Endothelial cell of umbilical vein (primary cell): ENCODE results near the gene NFIA. TPM values are rescaled to one million over a fixed set of nuclear protein-coding genes. Genes with fewer than 3 reads are reported as not detected.

Experiments
- BruUV-seq: library from RNA; stranded (reverse); fragments of 400-500 nt; replicated peaks from 2 replicates; lab custom pipeline; 2021; lab: Mats Ljungman, UMichigan
- CTCF ChIA-PET: fragments of 300-600, 350-600 bp; sonication (Branson Sonifier 250); formaldehyde crosslinking; loops from one replicate; lab custom pipeline; 2021; ENCODE audit warnings: antibody characterized with exemption, inconsistent platforms; lab: Charles Lee
- POLR2A ChIA-PET: fragments of 300-600, 350-600 bp; sonication (Branson Sonifier 250); formaldehyde crosslinking; loops from one replicate; lab custom pipeline; 2021; ENCODE audit warnings: antibody characterized with exemption, inconsistent platforms; lab: Charles Lee
- DNase-seq: peaks from one replicate; pipeline ENCODE4 v3.0.0-alpha.2; 2011; ENCODE audit warnings: low read depth, low spot score
- FAIRE-seq: peaks from 2 replicates; lab custom pipeline; 2011; peaks lifted over from hg19 to GRCh38; lab: Jason Lieb, UNC
- H2AFZ ChIP-seq: 2 replicates; pipeline ENCODE4 v1.6.0; 2012; ENCODE audit warnings: low read depth, low read length, control low read depth, inconsistent platforms
- H3K27ac ChIP-seq: 2 replicates; pipeline ENCODE4 v1.5.1; 2011; ENCODE audit warnings: low read depth, mild to moderate bottlenecking, control low read depth, low read length, moderate library complexity; ENCODE audit not compliant: insufficient read depth
- H3K27me3 ChIP-seq, 2 experiments: 2 replicates each; pipeline versions ENCODE4 v1.6.0 to v1.6.1; 2011; ENCODE audit warnings: low read length in 2 of 2, mixed read lengths in 1 of 2; ENCODE audit not compliant: control insufficient read depth in 2 of 2, insufficient read depth in 2 of 2
- H3K36me3 ChIP-seq, 2 experiments: 2 replicates in 1 of 2; 3 replicates in 1 of 2; pipeline ENCODE4 v1.5.1; 2011; ENCODE audit warnings: low read length in 2 of 2, mild to moderate bottlenecking in 1 of 2, moderate library complexity in 1 of 2; ENCODE audit not compliant: control insufficient read depth in 2 of 2, insufficient read depth in 2 of 2; ENCODE audit errors: extremely low read depth in 1 of 2
- H3K4me1 ChIP-seq: 3 replicates; pipeline ENCODE4 v1.5.1; 2011; ENCODE audit warnings: mild to moderate bottlenecking, low read length; ENCODE audit not compliant: control insufficient read depth, insufficient read depth; ENCODE audit errors: extremely low read depth
- H3K4me2 ChIP-seq: 2 replicates; pipeline ENCODE4 v1.6.1; 2011; ENCODE audit warnings: low read length, control low read depth, mixed read lengths; ENCODE audit not compliant: insufficient read depth
- H3K4me3 ChIP-seq, 3 experiments: fragments of 200-600 bp in 1 of 3; sonication (generic), shearing (Covaris generic) in 1 of 3; replicated peaks in 1 of 3; 2 replicates each; pipeline ENCODE4 v1.5.1; 2011 to 2016; ENCODE audit warnings: control low read depth in 3 of 3, low read length in 3 of 3, mild to moderate bottlenecking in 2 of 3, inconsistent platforms in 1 of 3, low read depth in 1 of 3, moderate library complexity in 1 of 3; ENCODE audit not compliant: insufficient read depth in 1 of 3
- H3K79me2 ChIP-seq: 2 replicates; pipeline ENCODE4 v1.6.0; 2012; ENCODE audit warnings: low read length, inconsistent platforms; ENCODE audit not compliant: control insufficient read depth, insufficient read depth
- H3K9ac ChIP-seq: replicated peaks from 2 replicates; pipeline ENCODE3; 2011; ENCODE audit warnings: low read length, control low read depth; ENCODE audit not compliant: insufficient read depth; ENCODE audit errors: extremely low read depth
- H3K9me1 ChIP-seq: replicated peaks from 3 replicates; pipeline ENCODE4 v1.6.0; 2011; ENCODE audit warnings: mild to moderate bottlenecking, low read length; ENCODE audit not compliant: control insufficient read depth, insufficient read depth; ENCODE audit errors: extremely low read depth
- H3K9me3 ChIP-seq: replicated peaks from 2 replicates; pipeline ENCODE4 v1.5.1; 2012; ENCODE audit warnings: low read length, inconsistent platforms; ENCODE audit not compliant: control insufficient read depth, insufficient read depth
- H4K20me1 ChIP-seq: replicated peaks from 2 replicates; pipeline ENCODE3; 2011; ENCODE audit warnings: mild to moderate bottlenecking, low read length; ENCODE audit not compliant: control insufficient read depth, insufficient read depth; ENCODE audit errors: extremely low read depth
- EZH2 ChIP-seq: IDR thresholded peaks from 2 replicates; pipeline ENCODE4 v1.6.1; 2012; ENCODE audit warnings: borderline replicate concordance, low read depth, mild to moderate bottlenecking, moderate library complexity, low read length, inconsistent platforms; ENCODE audit not compliant: severe bottlenecking
- GATA2 ChIP-seq: IDR thresholded peaks from 2 replicates; pipeline ENCODE4 v1.7.0; 2011; ENCODE audit warnings: low read depth, mild to moderate bottlenecking, moderate library complexity, mixed read lengths, low read length; ENCODE audit not compliant: insufficient read length, insufficient read depth
- JUN ChIP-seq: IDR thresholded peaks from 2 replicates; pipeline ENCODE4 v1.6.1; 2011; ENCODE audit warnings: borderline replicate concordance, low read depth; ENCODE audit not compliant: insufficient read length, insufficient read depth
- MAX ChIP-seq: IDR thresholded peaks from 2 replicates; pipeline ENCODE4 v1.6.1; 2011; ENCODE audit not compliant: insufficient read depth, insufficient read length
- MYC ChIP-seq: IDR thresholded peaks from one replicate; pipeline ENCODE4 v1.6.1; 2011; ENCODE audit warnings: mild to moderate bottlenecking, low read depth, low read length
- POLR2A ChIP-seq: IDR thresholded peaks from 2 replicates; pipeline ENCODE4 v1.6.1; 2012; ENCODE audit warnings: low read depth, mild to moderate bottlenecking, control low read depth, low read length
- POLR2AphosphoS5 ChIP-seq: IDR thresholded peaks from 2 replicates; pipeline ENCODE4 v1.6.1; 2012; ENCODE audit warnings: low read depth, mild to moderate bottlenecking, control low read depth, low read length, moderate library complexity; ENCODE audit not compliant: insufficient read depth
- dilution Hi-C: fragments of 300-500 bp; cut with MboI; formaldehyde crosslinking; loops from one replicate; pipeline ENCODE4 v1.15.0; 2019; ENCODE audit warnings: low sequenced_read_pairs; ENCODE audit not compliant: extremely low pct_ligation_motif_present
- intact Hi-C: fragments of 100-400 bp; cut with micrococcal nuclease; formaldehyde crosslinking; loops from one replicate; pipeline ENCODE4 v1.10.0; 2022
- polyA plus RNA-seq, 4 experiments: library from polyadenylated mRNA; depleted of rRNA in 3 of 4; stranded (reverse) in 3 of 4; unstranded in 1 of 4; fragments of >200 nt; gene quantifications; 2 replicates each; pipeline versions ENCODE4 v1.2.1 to v1.2.3, GENCODE V29; 2011 to 2012; ENCODE audit warnings: missing spikeins in 1 of 4
- total RNA-seq: library from RNA; stranded (reverse); gene quantifications from 2 replicates; pipeline ENCODE4 v1.2.3, GENCODE V29; 2021

NFIA gene
- total and polyA plus RNA-seq, 2 donors (not counting 3 experiments of a cell fraction or from before 2014, with no cell fraction given): 25.5 to 47.0 TPM

- Histone ChIP-seq H3K27me3 (no peaks in the 10 kb centered on the region), H4K20me1 (no peaks in the 10 kb centered on the region), H3K27ac (no peak overlapping the region), H2AFZ (no peak overlapping the region), H3K36me3 (peaks cover 0 to 4% of the 10 kb centered on the region in 2 experiments), H3K9ac (no peak overlapping the region), H3K4me2 (no peak overlapping the region), H3K9me1 (no peaks in the 10 kb centered on the region), H3K9me3 (no peaks in the 10 kb centered on the region), H3K79me2 (no peaks in the 10 kb centered on the region), H3K4me3 (no peak overlapping the region), H3K4me1 (peaks cover 31% of the 10 kb centered on the region)
- ChIA-PET POLR2A (no interaction called here), CTCF (interaction anchor here (1.1 kb wide), 1 partner anchor 13 kb away, joined by 3 read pairs; no protein-coding TSS in a partner anchor)
- TF ChIP-seq POLR2A (no peak), MAX (no peak), MYC (no peak)
- dilution Hi-C loops: no loop called here
- no TSS peak for BruUV-seq
- intact Hi-C loops: loop anchor here (5.0 kb wide), 2 partner anchors 51 to 66 kb away; no protein-coding TSS in a partner anchor
- FAIRE-seq (no peak), DNase-seq (no peak)
These were observed 304.0 kb downstream of the NFIA start for GRCh38 chr1:61386323-61386722.

GRCh38 chr1:61386770-61387169 lies 304.4 kb downstream of the NFIA start:
- Histone ChIP-seq H3K9ac (no peak overlapping the region), H3K4me2 (no peak overlapping the region), H3K79me2 (no peaks in the 10 kb centered on the region), H3K9me1 (no peaks in the 10 kb centered on the region), H3K4me3 (no peak overlapping the region), H3K27ac (no peak overlapping the region), H2AFZ (no peak overlapping the region), H3K4me1 (peaks cover 26% of the 10 kb centered on the region), H3K9me3 (no peaks in the 10 kb centered on the region), H3K27me3 (no peaks in the 10 kb centered on the region), H4K20me1 (no peaks in the 10 kb centered on the region), H3K36me3 (peaks cover 0 to 4% of the 10 kb centered on the region in 2 experiments)
- no TSS peak for BruUV-seq
- no peak for DNase-seq
- no peak for FAIRE-seq
- dilution Hi-C loops (no loop called here), intact Hi-C loops (loop anchor here (5.0 kb wide), 2 partner anchors 51 to 66 kb away; no protein-coding TSS in a partner anchor)
- CTCF ChIA-PET: interaction anchor here (0.8 to 1.1 kb wide), 2 partner anchors 13 to 19 kb away, joined by 3 to 4 read pairs; no protein-coding TSS in a partner anchor
- TF ChIP-seq GATA2 (no peak), POLR2AphosphoS5 (no peak), MYC (no peak), EZH2 (no peak), JUN (no peak)
- POLR2A ChIA-PET: no interaction called here
